Ishikawa (cell line): Measurements from ENCODE around the gene EVX2.

ENCODE experiments used
- CEBPB ChIP-seq: IDR thresholded peaks from 2 replicates; pipeline ENCODE4 v1.6.1; 2012
- EP300 ChIP-seq: IDR thresholded peaks from 2 replicates; pipeline ENCODE4 v1.6.1; 2012; ENCODE audit warnings: borderline replicate concordance
- FOXM1 ChIP-seq: IDR thresholded peaks from 2 replicates; pipeline ENCODE4 v1.6.1; 2012; ENCODE audit warnings: low read depth, borderline replicate concordance
- TCF12 ChIP-seq: IDR thresholded peaks from 2 replicates; pipeline ENCODE4 v1.6.1; 2012; ENCODE audit warnings: low read depth
- ZBTB7A ChIP-seq: IDR thresholded peaks from 2 replicates; pipeline ENCODE4 v1.6.1; 2012; ENCODE audit warnings: low read depth
- TF ChIP-seq, protein P1 (sequence below): IDR thresholded peaks from 2 replicates; pipeline ENCODE4 v1.6.1; 2012; ENCODE audit warnings: low read depth, mild to moderate bottlenecking

DNA sequence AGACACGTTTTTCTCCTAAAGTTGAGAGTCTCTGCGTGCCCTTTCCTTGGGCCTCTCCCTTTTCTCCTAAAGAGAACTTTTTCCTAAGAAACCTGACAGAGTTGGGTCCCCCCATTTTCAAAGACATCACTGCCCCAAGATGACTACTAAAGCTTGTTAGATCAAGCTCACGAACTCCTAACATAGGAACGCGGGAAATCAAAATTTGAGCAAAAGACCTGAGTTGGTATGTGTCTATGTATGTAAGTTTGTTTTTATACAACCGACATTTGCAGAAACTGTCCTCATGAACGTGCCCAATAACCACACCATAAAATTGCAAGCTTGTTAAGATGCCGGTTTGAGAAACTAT lies 10.1 kb upstream of the EVX2 start:
- TF ChIP-seq EP300 = no peak
- TF ChIP-seq, protein P1, sequence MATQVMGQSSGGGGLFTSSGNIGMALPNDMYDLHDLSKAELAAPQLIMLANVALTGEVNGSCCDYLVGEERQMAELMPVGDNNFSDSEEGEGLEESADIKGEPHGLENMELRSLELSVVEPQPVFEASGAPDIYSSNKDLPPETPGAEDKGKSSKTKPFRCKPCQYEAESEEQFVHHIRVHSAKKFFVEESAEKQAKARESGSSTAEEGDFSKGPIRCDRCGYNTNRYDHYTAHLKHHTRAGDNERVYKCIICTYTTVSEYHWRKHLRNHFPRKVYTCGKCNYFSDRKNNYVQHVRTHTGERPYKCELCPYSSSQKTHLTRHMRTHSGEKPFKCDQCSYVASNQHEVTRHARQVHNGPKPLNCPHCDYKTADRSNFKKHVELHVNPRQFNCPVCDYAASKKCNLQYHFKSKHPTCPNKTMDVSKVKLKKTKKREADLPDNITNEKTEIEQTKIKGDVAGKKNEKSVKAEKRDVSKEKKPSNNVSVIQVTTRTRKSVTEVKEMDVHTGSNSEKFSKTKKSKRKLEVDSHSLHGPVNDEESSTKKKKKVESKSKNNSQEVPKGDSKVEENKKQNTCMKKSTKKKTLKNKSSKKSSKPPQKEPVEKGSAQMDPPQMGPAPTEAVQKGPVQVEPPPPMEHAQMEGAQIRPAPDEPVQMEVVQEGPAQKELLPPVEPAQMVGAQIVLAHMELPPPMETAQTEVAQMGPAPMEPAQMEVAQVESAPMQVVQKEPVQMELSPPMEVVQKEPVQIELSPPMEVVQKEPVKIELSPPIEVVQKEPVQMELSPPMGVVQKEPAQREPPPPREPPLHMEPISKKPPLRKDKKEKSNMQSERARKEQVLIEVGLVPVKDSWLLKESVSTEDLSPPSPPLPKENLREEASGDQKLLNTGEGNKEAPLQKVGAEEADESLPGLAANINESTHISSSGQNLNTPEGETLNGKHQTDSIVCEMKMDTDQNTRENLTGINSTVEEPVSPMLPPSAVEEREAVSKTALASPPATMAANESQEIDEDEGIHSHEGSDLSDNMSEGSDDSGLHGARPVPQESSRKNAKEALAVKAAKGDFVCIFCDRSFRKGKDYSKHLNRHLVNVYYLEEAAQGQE = no peak
- TF ChIP-seq FOXM1 = no peak
- no peak for TF ChIP-seq ZBTB7A
- no peak for TF ChIP-seq CEBPB
- no peak for TF ChIP-seq TCF12
